HG03135 (cell line): ENCODE data around the gene TMEM252.

Source experiments
- ATAC-seq: cut with Tn5 transposase; IDR thresholded peaks from one replicate; pipeline ENCODE4 v1.9.1; 2021; ENCODE audit warnings: mild to moderate bottlenecking, moderate library complexity; ENCODE audit not compliant: unreplicated experiment

The TMEM252 gene

GRCh38 chr9:68545033-68545705 lies 4.5 kb upstream of the TMEM252 start:
- no peak for ATAC-seq

- no peak for ATAC-seq
These were observed 885 bp upstream of the TMEM252 start for GRCh38 chr9:68541568-68541967.

GRCh38 chr9:68538200-68538599 lies 2.5 kb downstream of the TMEM252 start:
- no peak for ATAC-seq

- no peak for ATAC-seq
These were observed 3.1 kb downstream of the TMEM252 start for GRCh38 chr9:68537616-68537880.

- no peak for ATAC-seq
These were observed 3.6 kb downstream of the TMEM252 start for GRCh38 chr9:68536876-68537615.

- ATAC-seq = no peak
These were observed 7.0 kb downstream of the TMEM252 start for GRCh38 chr9:68533678-68534077.

GRCh38 chr9:68532131-68532530 lies 8.6 kb downstream of the TMEM252 start:
- no peak for ATAC-seq

DNA sequence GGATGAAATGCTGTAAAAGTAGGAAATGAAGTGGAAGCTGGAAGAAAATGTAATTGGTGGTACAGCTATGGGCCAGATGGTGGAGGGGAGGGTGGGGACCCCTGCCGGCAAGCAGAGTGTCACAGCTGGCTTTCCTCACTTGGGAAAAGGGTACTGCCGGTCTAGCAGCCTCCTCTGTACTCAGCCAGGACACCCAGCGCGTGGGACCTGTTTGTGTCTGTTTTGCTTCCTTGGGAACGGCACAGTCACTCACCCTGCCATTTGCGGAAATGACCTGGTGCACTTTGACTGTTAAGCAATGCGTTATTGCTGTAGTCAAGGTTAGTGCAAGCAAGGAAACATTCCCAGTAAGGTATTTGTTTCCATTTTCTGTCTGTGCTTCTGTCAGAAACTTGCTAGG lies 10.1 kb downstream of the TMEM252 start:
- no peak for ATAC-seq

DNA sequence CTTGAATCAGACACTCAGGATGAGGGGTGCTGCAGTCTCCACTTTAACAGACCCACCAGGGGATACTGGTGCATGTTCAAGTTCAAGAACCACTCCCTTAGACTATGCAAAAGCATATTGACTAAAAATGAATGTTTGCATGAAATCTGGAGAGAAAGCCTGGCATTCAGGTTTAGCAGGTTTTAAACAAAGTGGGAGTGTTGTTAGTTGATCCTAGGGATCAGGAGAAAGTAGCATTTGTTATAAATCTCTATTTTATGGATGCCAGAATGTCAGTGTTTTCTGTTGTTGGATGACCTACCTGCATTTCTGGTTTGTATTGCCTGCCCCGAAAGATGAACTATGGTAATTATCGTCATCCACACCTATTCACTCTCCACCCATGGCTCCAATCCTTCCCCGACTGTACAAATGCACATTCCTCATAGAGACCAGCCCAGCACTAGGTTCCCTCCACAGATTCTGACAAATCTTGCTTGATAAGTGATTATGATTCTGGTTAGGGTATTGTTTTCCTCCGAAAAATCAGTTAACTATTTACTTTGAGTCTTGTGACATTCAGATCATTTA lies 17.2 kb downstream of the TMEM252 start:
- ATAC-seq = no peak

DNA sequence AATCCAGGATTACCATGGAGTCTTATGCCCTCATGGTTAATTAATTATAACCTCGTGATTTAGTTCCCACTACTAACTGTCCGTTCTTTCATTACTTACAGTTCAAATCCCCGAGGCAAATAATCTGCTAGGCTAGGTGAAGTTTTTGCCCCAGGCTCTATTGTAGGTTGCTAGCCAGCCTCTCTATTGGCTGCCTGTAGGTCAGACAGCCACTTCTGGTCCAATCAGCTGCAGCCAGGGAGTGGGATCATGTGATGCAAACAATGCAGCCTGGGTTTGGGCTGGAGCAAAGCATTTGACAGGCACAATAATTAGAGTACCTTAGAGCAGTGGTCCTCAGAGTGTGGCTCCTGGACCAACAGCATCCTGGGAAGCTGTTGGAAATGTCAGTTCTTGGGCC lies 17.7 kb downstream of the TMEM252 start:
- no peak for ATAC-seq

GRCh38 chr9:68522131-68522530 lies 18.6 kb downstream of the TMEM252 start:
- ATAC-seq = no peak

GRCh38 chr9:68515326-68516017 lies 25.2 kb downstream of the TMEM252 start:
- no peak for ATAC-seq

- no peak for ATAC-seq
These were observed 26.7 kb downstream of the TMEM252 start for GRCh38 chr9:68513981-68514380.

- ATAC-seq = no peak
These were observed 27.3 kb downstream of the TMEM252 start for GRCh38 chr9:68513385-68513784.

GRCh38 chr9:68509689-68510088 lies 31.0 kb downstream of the TMEM252 start:
- ATAC-seq = no peak

DNA sequence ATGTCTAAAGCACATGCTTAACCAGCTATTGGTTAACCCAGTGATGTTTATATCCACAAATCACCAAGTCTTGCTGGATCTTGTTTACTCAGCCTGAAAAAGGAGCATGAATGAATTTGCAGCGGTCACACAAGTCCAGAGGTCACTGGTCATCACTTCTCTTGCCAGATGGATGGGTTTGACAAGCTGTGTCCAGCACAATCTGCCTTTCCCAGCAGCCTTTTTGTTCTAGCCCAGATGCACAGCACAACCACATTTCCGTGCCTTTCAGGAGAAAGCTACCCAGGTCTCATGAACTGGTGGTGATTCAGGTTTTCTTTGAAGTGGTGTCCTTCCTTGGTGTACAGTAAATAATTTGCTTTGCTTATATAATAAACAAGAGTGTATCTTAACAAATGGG lies 32.1 kb downstream of the TMEM252 start:
- no peak for ATAC-seq

DNA sequence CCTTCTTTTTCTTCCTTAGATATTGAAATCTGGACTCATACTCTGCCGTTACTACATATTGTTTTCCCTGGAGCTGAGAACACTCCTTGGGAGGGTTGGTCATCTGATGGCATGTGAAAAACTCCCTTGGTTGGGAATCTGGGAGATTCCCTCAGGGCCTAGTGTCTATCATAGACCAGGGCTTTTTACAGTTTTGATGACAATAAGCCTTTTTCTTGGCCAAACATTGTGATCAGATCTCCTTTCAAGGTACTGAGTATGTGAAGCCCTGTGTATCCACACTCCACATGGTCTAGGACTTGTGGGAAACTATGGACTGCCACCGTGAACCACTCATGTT lies 32.9 kb downstream of the TMEM252 start:
- no peak for ATAC-seq

DNA sequence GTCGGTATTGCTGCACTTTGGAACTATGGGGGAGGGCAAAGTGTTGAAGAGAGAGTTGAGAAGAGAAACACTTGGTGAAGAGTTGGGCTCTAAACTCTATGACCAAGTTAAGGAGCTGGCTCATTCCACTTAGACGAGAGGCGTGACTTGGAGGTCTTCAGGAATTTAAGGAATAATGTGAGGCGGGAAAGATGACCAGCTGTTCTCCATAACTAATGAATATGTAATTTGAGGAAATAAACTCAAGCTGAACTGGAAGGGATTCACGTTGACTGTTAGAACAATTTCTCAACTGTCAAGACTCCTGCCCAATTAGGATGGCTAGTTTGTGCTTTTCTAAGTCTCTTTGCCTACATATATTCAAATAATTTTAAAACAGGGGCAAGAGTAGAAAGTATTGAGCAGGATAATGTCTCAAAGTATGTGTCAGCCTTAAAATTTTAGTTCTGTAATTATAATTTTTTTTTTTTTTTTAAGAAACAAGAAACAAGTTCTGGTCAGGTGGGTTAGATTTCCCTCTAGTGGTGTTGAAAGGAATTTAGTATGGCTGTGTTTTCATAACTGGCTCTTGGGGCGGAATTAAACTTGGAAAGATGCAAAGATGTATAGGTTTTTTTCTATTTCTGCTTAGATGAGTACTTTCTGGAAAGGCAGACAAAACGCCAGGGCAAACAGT lies 33.4 kb downstream of the TMEM252 start:
- ATAC-seq = no peak

DNA sequence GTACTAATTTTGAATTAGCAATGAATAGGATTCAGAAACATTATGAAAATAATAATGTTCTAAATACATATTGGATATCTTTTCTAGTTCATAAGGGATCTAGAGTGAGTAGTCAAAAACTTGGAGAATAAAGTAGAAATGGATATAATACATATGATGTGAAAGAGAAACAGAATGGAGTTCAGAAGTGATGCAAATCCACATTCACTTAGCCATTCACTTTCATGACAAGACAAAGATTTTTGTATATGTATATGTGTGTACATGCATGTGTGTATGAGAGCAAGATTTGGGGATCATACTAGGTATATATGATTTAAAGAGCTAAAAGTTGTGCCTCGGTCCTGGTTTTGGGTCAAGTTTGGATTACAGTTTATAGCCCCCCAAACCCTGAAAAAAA lies 34.1 kb downstream of the TMEM252 start:
- ATAC-seq = no peak

DNA sequence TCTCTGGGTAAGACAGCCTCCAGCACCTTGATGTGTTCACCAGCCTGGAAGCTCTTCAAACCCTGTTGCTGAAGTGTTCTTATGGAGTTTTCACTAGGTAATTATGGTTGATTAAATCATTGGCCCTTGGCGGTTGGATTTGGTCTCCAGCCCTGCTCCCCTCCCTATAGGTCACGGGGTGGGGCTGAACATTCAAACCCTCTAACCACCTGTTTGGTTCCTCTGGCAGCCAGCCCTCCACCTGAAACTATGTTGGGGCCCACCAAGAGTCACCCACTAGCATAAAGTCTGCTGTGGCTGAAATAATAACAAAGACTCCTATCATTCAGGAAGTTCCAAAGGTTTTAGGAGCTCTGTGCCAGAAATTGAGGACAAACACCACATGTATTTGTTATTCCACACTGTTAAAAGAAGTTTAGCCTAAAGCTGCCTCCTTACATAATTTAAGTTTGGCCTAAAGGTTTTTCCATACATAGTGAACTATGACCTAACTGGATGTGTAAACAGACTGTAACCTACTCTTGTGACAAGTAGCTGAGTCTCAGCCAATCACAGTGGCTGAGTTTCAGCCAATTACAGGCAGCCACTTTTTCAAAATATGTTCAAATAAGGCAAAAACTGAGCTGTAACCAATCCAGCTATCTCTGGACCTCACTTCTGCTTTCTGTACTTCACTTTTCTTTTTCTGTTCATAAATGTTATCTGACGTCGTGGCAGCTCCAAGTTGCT lies 34.8 kb downstream of the TMEM252 start:
- peak; percentile 71 for ATAC-seq

GRCh38 chr9:68502279-68502678 lies 38.4 kb downstream of the TMEM252 start:
- ATAC-seq = no peak
